Liver (tissue), 3 donors: ENCODE measurements around the gene ZKSCAN1.

Experiments
- FOXA1 ChIP-seq: IDR thresholded peaks from 2 replicates; pipeline ENCODE4 v1.6.1; 2016; ENCODE audit warnings: antibody characterized with exemption
- TF ChIP-seq, protein P1 (sequence below): fragments of 150-350 bp; IDR thresholded peaks from 2 replicates; pipeline ENCODE4 v1.5.1; 2017; ENCODE audit warnings: improper control_type of control experiment, low read depth, low read length; ENCODE audit not compliant: missing input control
- TF ChIP-seq, protein P2 (sequence below): IDR thresholded peaks from 2 replicates; pipeline ENCODE4 v1.6.1; 2016; ENCODE audit warnings: antibody characterized with exemption
- TF ChIP-seq, protein P3 (sequence below): IDR thresholded peaks from 2 replicates; pipeline ENCODE4 v1.6.1; 2016; ENCODE audit warnings: antibody characterized with exemption
- donor health status: healthy.
- donor health status: healthy.

DNA sequence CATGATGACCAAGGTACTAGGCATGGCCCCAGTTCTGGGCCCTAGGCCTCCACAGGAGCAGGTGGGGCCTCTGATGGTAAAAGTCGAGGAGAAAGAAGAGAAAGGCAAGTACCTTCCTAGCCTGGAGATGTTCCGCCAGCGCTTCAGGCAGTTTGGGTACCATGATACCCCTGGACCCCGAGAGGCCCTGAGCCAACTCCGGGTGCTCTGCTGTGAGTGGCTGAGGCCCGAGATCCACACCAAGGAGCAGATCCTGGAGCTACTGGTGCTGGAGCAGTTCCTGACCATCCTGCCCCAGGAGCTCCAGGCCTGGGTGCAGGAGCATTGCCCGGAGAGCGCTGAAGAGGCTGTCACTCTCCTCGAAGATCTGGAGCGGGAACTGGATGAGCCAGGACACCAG lies 41.6 kb downstream of the ZKSCAN1 start:
- TF ChIP-seq, protein P1, sequence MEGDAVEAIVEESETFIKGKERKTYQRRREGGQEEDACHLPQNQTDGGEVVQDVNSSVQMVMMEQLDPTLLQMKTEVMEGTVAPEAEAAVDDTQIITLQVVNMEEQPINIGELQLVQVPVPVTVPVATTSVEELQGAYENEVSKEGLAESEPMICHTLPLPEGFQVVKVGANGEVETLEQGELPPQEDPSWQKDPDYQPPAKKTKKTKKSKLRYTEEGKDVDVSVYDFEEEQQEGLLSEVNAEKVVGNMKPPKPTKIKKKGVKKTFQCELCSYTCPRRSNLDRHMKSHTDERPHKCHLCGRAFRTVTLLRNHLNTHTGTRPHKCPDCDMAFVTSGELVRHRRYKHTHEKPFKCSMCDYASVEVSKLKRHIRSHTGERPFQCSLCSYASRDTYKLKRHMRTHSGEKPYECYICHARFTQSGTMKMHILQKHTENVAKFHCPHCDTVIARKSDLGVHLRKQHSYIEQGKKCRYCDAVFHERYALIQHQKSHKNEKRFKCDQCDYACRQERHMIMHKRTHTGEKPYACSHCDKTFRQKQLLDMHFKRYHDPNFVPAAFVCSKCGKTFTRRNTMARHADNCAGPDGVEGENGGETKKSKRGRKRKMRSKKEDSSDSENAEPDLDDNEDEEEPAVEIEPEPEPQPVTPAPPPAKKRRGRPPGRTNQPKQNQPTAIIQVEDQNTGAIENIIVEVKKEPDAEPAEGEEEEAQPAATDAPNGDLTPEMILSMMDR = no peak
- TF ChIP-seq, protein P2, sequence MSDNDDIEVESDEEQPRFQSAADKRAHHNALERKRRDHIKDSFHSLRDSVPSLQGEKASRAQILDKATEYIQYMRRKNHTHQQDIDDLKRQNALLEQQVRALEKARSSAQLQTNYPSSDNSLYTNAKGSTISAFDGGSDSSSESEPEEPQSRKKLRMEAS = no peak
- TF ChIP-seq FOXA1 = no peak
- TF ChIP-seq, protein P3, sequence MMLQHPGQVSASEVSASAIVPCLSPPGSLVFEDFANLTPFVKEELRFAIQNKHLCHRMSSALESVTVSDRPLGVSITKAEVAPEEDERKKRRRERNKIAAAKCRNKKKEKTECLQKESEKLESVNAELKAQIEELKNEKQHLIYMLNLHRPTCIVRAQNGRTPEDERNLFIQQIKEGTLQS = no peak
